HG03439 (cell line): Measurements from ENCODE around the gene WWC2.

ENCODE experiments used
- ATAC-seq: cut with Tn5 transposase; IDR thresholded peaks from one replicate; pipeline ENCODE4 v1.9.1; 2021; ENCODE audit warnings: mild to moderate bottlenecking, moderate library complexity; ENCODE audit not compliant: unreplicated experiment

Gene WWC2

DNA sequence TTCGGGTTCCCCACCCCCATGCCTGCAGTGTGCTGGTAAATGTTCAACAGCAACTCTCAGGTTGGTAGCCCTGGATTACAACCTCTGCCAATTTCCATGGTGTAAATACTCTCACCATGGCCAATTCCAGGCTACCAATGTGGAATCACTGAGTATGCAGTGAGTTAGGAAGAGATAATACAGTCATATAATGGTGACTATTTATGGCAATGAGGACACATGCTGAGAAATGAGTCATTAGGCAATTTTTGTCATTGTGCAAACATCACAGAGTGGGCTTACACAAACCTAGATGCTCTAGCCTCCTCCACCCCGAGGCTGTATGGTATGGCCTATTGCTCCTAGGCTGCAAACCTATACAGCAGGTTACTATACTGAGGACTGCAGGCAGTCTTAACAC is 227.8 kb downstream of the WWC2 start:
- no peak for ATAC-seq

DNA sequence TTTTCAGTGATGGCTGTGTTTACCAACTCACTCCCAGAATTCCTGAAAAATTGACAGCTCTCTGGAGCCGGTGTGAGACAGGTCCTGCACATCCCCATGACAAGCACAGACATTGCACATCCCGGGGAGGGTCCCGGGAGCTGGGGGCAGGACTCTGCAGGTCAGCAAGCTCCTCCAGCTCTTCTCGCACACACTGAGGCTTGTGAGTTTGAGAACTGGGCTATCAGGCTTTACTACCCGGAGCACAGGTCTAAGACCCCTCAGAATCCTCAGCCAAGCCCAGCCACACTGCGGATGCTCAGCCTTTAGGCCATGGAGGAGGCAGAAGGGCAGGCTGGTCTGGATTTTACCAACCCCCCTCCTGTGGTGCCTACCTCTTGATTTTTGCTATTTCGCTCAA is 228.8 kb downstream of the WWC2 start:
- ATAC-seq: no peak

DNA sequence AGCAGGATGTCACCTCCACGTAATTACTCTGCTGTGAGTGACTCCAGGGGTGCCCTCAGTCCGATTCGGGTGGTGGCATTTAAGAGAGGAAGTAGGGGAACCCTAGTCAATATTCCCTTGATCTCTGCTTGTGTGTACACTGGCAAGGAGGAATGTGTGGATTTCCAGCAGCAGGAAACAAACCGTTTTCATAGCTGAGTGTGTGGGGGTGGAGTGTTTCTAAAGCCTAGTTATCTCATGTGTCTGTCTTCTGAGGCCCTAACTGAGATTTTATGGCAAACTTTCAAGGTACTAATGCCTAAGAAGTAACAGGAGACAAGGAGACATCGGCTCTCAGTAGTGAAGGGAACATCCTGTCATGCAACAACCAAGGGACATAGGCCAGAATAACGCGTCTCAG is 229.8 kb downstream of the WWC2 start:
- ATAC-seq: no peak

DNA sequence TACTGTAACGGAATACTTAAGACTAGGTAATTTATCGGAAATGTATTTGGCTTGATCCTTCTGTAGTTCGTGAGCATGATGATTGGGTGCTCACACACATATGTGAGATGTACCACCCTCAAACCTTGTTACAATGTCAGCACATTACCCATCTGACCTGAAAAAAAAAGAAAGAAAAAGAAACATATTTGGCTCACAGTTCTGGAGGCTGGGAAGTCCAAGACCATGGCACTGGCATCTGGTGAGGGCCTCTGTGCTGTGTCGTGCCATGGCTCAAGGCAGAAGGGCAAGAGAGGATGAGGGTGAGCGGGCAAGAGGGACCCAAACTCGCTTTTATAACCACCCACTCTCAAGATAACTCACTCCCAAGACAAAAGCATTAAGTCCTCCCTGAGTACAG is 230.2 kb downstream of the WWC2 start:
- ATAC-seq: no peak

DNA sequence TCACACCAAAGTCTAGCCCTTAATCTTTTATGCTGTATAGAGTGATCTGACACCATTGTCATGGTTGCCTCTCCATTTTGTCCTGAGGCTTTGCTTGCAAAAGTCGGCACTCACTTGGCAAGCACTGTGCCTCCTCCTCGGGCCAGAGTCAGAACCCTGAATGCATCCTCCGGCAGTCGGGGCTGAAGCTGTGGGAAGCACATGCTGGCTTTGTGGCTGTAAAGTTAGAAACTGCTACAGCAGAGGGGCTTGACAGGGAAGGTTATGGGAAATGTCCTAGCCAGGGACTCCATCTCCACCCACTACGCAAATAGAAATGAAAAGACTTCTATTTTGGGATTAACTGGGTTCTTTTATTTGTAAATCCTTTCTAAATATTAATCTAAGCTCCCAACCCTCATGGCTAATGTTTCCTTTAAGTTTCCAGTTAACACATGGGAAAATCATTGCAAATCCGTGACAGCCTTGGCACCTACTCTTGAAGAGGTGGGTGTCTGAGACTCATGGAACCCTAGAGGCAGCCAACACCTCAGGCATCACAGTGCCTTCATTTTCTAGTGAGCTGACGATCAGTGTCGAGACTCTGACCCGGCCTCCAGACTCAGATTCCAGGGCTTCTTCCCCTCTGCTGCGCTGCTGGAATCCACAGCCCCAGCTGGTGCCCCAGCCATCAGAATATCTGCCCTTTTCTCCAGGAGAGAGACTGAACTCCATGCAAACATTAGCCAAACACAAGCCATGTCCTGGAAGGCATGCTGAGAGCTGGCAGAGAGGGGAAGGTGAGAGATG is 231.1 kb downstream of the WWC2 start:
- no peak for ATAC-seq

DNA sequence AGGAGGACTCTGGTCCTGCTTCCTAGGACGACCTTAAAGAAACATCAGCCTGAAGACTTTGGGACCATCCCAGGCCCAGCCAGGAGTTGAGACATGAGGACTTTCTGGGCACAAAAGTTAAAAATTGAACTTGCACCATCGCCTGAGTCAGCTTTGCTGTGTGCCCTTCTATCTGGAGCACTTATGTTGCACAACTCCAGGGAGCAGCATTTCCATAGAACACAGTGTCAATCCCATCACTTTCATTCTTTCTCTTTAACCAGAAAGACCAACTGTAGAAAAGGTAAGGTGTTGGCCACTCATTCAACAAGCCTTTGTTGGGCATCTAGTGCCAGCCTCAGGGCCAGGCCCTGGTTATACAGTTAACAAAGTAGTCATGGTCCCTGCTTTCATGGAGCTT is 231.8 kb downstream of the WWC2 start:
- ATAC-seq: no peak

DNA sequence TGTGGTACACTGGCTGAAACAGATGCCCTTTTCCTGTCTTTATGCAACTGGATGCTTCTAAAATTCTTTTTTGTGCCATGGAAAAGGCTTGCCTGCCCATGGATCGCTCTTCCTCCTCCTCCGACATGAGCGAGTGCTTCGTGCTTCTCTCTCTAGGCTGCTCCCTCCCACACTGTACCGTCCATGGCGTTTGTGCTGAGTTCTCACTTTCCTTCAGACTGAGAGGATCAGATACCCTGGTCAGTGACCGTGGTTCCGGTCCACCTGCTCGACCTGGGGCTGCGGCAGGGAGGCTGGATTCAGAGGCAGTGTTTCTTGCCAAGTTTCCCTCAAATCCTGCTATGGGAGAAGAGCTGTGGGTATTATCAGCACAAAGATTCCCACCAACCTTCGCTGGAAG is 233.4 kb downstream of the WWC2 start:
- ATAC-seq: no peak

DNA sequence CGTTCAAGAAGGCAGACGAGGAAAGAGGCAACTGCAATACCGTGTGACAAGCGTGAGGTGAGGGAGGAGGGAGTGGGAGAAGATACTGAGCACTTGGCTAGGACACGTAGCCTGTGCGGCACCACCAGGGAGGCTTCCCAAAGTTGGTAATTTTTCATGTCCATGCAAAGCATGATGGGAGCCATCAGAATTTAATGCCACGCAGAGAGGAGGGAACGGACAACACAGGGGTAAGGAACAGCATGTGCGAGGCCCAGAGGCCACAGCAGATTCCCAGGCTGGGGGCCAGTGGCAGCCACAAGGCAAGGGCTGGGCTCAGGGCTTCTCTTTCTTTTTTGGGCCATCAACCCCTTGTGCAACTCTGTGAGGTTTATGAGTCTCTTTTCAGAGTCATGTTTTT is 234.1 kb downstream of the WWC2 start:
- ATAC-seq: no peak

DNA sequence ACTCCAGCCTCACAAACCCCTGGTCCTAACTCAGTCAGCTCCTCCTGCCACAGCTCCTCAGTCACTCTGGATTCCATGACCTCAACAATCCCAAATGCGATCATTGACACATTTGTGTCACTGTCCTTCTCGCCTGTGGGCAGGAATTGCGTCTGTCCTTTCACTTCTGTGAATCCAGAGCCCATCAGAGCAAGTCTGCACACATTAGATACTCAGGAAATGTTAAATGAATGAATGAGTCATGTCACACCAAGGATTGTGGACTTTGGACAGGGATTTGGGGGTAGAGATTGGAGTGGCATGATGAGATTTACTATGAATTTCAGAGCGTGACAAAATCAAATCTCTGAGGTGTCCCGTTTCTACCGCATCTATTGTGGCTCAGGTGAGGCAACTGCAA is 234.9 kb downstream of the WWC2 start:
- ATAC-seq: no peak

DNA sequence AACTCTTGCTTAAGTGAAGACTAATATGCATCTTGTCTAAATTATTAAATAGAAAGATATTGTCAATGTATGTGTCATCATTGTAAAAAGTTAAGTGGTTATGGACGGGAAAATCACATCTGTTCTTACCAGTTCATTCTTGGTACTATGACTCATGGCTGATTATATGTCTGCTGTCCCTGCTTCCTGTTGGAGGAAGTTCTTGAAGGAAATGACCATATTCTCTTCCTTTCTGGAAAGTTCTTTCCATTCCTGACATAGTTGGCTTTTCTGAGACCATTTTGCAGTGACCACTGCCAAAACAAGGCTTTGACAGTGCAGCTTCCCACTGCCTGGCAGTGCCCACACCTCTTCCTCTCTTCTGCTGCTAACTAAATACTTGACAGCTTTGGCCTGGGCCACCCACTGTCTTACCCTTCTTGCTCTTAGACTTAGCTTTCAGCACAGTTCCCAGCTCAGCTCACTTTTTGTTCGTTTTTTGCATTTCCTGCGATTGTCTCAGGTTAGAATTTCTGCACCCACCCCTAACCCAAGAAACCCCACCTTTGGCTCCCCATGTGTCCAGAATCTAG is 236.4 kb downstream of the WWC2 start:
- no peak for ATAC-seq

DNA sequence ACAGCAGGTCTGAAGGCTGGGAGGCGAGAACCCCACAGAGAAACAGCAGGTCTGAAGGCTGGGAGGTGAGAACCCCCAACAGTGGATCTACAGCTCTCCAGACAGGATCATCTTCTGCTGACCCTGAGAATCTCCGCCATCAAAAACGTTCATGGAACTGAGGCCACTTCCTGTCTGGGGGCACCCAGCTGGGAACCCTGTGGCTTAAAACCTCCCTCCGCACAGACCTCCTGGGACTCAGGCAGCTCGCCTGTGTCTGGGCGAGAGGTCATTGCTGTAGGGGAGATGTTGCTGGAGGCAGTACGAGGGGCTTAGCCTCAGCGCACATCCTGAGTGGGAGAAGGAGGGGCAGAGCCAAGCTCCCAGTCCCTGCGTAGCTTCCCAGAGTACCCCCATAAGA is 238.3 kb downstream of the WWC2 start:
- no peak for ATAC-seq

DNA sequence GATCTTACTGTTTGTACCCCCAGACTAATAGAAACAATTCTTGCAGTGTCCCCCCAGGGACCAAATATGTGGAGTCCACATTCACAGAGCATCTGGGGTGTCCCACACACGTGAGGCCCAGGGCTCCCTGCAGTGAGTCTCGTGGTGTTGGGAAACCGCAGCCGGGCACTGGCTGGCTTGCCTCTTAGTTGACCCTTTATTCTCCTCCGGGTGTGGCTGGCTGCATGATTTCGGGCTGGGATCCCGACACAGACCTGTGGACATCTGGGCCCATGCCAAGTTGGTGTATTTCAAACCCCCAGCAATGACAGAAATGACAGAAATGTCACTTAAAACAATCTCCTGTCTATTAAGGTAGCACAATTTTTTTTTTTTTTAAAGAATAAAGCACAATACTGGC is 238.8 kb downstream of the WWC2 start:
- ATAC-seq: no peak

DNA sequence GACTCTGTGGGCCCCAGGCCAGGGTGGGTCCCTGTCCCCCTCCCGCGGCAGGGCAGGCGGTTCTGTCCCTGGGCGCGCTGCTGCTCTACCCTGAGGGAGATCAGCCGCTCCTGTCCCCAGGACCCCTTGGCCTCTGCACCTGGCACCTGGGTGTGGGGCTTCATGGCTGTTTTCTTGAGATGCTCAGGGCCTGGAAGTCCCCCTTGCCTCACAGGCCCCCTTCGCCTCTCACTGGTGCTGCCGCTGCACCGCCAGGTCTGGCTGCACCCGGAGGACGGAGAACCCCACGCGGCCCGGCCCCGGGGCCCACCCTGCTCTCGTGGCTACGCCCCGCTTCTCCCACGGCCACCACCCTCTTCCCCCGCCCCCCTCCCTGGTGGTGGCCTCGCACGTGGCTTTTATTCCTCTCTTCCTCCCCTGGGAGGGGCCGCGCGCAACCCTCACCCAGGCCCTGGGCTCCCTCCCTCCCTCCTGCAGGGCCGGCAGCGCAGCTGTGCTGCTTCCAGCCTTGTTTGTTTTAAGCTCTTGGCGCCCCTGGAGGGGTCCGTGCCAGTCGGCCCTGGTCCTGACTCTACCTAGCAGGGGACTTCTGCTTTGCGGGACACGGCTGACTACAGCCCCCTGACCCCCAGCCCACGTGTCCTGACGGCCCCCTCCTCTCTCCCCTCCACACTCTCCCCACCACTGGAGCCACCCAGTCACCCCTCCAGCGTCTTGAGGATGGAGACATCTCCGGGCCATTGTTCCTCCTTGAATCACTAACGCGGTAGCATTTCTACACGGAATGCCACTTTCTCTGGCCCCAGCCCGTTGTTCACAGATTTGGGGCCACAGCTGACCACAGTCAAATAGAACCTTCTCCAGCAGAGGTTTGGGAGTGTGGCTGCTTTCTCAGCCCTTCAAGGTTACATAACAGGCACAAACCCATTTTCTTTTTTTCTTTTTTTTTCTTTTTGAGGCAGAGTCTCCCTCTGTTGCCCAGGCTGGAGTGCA is 243.8 kb downstream of the WWC2 start:
- ATAC-seq: no peak

DNA sequence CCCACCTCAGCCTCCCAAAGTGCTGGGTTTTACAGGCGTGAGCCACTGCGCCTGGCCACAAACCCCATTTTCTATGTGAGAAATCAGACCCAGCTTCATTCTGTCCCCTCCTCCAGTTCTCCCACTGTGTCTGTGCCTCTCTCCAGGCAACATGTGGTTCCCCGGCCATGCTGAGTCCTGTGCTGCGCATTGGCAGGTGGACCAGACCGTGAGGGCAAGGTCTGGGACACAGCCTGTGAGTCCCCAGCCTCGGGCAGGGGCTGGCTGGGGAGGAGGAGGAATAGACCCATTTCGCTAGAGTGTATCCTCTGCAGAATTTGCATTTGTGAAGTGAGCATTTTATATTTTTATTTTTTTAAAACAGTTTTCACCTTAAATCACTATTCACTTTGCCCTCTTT is 244.7 kb downstream of the WWC2 start:
- ATAC-seq: no peak

DNA sequence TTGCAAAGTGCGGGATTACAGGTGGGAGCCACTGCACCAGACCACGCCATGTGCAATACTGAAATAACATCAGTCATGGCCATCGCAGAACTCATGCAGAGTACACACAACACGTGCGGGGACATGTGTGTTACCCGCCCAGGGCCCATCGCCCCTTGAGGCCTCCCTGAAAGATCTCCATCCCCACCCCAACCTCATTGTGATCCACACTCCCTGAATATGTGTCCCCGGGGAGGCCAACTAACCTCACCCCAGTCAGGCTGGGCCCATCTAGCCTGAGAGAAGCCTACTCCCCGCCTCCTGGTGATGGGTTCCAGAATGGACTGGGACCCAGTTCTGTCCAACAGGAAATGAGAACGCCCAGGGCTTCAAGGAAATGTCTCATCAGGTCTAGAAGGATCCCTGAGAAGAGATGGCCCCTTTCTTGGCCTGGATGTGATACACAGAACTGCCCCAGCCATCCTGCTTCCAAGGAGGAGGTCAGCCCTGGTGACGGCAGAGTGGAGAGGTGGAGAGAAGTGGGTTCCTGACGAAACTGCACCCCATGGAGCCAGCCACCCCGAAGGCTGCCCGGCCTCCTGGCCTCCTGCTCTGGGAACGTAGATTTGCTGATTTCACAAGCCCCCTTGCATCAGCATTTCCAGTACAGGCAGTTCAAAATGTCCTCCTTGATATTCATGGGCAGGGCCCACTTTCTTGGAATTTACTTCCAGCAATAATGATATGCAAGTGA is 245.6 kb downstream of the WWC2 start:
- no peak for ATAC-seq

DNA sequence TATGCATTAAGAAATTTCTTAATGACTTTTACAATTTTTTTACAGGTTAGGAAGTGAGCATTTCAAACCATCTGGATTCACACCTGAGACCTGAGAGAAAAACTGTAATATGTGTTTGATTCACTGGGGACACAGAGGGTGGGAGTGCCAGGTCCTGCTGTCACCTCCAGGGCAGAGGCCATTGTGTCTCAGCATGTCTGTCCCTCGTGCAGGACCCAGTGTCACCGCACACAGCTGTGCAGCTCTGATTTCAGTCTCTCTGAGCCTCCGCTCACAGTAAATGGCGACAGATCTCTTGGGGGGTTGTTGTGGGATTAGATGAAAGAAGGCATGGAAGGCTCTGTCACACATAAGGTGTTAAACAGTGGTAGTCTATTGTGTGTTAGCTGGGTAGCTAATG is 246.2 kb downstream of the WWC2 start:
- ATAC-seq: no peak

DNA sequence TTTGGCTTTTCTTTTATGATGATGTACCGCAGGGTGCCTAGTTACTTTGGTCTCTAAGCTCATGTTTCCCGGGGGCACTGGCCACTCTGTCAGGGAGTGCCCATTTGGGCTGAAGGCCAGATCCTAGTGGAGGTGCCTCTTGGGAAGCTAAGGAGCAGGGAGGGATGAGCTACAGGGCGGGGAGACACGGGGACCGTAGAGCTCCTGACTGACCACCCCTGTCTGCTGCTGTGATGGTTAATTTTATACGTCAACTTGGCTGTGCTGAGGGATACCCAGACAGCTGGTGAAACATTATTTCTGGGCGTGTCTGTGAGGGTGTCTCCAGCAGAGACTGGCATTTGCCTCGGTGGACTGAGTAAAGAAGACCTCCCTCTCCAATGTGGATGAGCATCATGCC is 248.1 kb downstream of the WWC2 start:
- no peak for ATAC-seq

DNA sequence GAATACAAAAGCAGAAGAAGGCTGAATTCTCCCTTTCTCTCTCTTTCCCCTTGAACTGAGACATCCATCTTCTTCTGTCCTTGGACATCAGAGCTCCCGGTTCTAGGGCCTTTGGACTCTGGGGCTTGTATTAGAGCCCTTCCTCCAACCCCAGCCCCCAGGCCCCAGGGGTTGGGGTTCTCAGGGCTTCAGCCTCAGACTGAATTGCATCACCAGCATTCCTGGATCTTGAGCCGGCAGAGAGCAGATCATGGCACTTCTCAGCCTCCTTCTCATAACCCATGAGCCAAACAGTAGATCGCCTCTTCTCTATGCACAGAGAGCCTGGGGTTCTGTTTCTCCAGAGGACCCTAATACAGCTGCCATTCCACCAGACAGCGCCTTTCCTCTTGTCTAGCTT is 248.5 kb downstream of the WWC2 start:
- ATAC-seq: no peak

DNA sequence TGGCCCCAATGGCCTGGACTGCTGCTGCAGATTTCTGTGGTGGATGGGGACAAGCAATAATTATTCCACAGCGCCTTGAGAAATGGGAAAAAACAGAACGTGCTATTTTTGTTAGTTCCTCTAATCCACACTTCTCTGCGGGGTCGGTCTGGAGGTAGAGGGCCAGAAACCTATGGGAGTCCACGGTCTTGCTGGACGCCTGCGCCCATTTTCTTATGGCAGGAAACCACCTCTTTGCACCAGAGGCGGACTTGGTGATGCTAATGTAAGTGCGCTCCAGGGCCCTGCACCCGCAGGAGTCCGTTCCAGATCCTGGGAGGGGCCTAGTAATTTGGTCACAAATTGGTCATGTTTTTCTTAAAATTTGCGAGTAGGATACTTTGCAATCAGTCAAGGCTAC is 249.1 kb downstream of the WWC2 start:
- ATAC-seq: no peak

DNA sequence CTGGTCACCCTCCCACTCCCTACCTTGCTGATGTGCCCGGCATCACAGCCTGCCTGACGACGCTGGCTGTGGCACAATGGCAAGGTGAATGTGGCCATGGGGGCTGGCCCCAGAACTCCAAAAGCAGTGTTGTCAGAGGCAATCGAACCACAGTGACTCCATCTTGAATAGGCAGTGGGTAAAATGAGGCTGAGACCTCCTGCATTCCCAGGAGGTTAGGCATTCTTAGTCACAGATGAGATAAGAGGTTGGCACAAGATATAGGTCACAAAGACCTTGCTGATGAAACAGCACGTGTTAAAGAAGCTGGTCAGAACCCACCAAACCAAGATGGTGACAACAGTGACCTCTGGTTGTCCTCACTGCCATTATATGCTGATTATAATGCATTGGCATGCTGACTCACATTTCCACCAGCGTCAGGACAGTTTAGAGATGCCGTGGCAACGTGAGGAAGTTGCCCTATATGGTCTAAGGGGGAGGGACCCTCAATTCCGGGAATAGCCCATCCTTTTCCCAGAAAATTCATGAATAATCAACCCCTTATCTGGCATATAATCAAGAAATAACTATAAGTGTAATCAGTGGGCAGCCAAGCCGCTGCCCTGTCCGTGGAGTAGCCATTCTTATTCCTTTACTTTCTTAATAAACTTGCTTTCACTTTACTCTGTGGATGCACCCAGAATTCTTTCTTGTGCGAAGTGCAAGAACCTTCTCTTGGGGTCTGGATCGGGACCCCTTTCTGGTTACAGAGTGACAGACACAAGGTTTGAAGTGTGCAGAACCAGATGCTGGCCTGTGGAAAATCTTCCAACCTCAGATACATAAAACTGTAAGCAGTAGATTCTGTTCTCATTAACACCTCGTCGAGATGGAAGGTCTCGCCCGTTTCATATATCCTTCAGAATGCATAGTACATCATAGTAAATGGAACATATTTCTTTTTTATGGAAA is 249.9 kb downstream of the WWC2 start:
- ATAC-seq: no peak
